B cell (primary cell): ENCODE data around the gene GADD45B. TPM values are rescaled to one million over a fixed set of nuclear protein-coding genes. Genes with fewer than 3 reads are reported as not detected.

Source experiments
- ATAC-seq: fragments of 200-7000 bp; cut with Tn5 transposase; one replicate; pipeline ENCODE4 v1.10.0; 2021; ENCODE audit warnings: low read depth, mild to moderate bottlenecking, moderate number of reproducible peaks, moderate library complexity
- CTCF ChIA-PET: fragments of 350-600 bp; sonication (Branson Sonifier 250); formaldehyde crosslinking; loops from one replicate; lab custom pipeline; 2021; ENCODE audit warnings: antibody characterized with exemption, inconsistent platforms; lab: Charles Lee
- POLR2A ChIA-PET: fragments of 350-600 bp; sonication (Branson Sonifier 250); formaldehyde crosslinking; loops from one replicate; lab custom pipeline; 2021; ENCODE audit warnings: antibody characterized with exemption; lab: Charles Lee
- DNase-seq: peaks from one replicate; pipeline ENCODE4 v3.0.0; 2013
- H2AFZ ChIP-seq: 2 replicates; pipeline ENCODE4 v1.6.1; 2012; ENCODE audit warnings: mild to moderate bottlenecking, low read depth, low read length; ENCODE audit not compliant: insufficient read depth, poor library complexity, severe bottlenecking
- H3K27ac ChIP-seq, 2 donors: 1 replicate in 1 of 2; 2 replicates in 1 of 2; pipeline ENCODE4 v1.5.1; 2012 to 2013; ENCODE audit warnings: low read length in 2 of 2, mild to moderate bottlenecking in 2 of 2, moderate library complexity in 1 of 2
- H3K27me3 ChIP-seq, 4 experiments: fragments of 200-600 bp in 1 of 4; sonication (generic) in 1 of 4; replicated peaks in 1 of 4; 1 replicate in 2 of 4; 2 replicates in 2 of 4; pipeline versions ENCODE4 v1.6.1 to v1.7.0; 2013 to 2016; ENCODE audit warnings: low read length in 3 of 4, mild to moderate bottlenecking in 2 of 4, mixed read lengths in 1 of 4, moderate library complexity in 1 of 4; ENCODE audit not compliant: insufficient read depth in 4 of 4, control insufficient read depth in 3 of 4; ENCODE audit errors: control extremely low read depth in 1 of 4
- H3K36me3 ChIP-seq, 2 experiments: replicated peaks in 1 of 2; 1 replicate in 1 of 2; 2 replicates in 1 of 2; pipeline versions ENCODE4 v1.6.1 to v1.7.1; 2013; ENCODE audit warnings: low read length in 1 of 2; ENCODE audit not compliant: insufficient read depth in 2 of 2, control insufficient read depth in 1 of 2; ENCODE audit errors: control extremely low read depth in 1 of 2, extremely low read depth in 1 of 2
- H3K4me1 ChIP-seq, 2 donors: fragments of 200-600 bp in 1 of 2; sonication (generic) in 1 of 2; 1 replicate in 1 of 2; 2 replicates in 1 of 2; pipeline versions ENCODE4 v1.5.1 to v1.6.1; 2013 to 2017; ENCODE audit warnings: low read length in 2 of 2; ENCODE audit not compliant: control insufficient read depth in 2 of 2, insufficient read depth in 2 of 2
- H3K4me2 ChIP-seq: replicated peaks from 2 replicates; pipeline ENCODE3; 2012; ENCODE audit warnings: mild to moderate bottlenecking, low read depth, low read length; ENCODE audit not compliant: poor library complexity, severe bottlenecking
- H3K4me3 ChIP-seq, 5 experiments: fragments of 200-600 bp in 1 of 5; sonication (generic) in 1 of 5; 1 replicate in 3 of 5; 2 replicates in 2 of 5; pipeline versions ENCODE4 v1.5.1 to v1.7.0; 2011 to 2016; ENCODE audit warnings: low read length in 4 of 5, mild to moderate bottlenecking in 4 of 5, low read depth in 2 of 5, control low read depth in 1 of 5, moderate library complexity in 1 of 5; ENCODE audit not compliant: insufficient read depth in 1 of 5; ENCODE audit errors: control extremely low read depth in 1 of 5, extremely low read depth in 1 of 5
- H3K79me2 ChIP-seq: fragments of 200-600 bp; sonication (generic); one replicate; pipeline ENCODE4 v1.6.0; 2016; ENCODE audit warnings: low read length; ENCODE audit not compliant: control insufficient read depth, insufficient read depth
- H3K9ac ChIP-seq: fragments of 200-600 bp; sonication (generic); 2 replicates; pipeline ENCODE4 v1.6.1; 2017; ENCODE audit warnings: mild to moderate bottlenecking, low read length, moderate library complexity
- H3K9me3 ChIP-seq, 3 donors: one replicate each; pipeline versions ENCODE4 v1.6.1 to v1.7.1; 2013; ENCODE audit warnings: low read length in 2 of 3; ENCODE audit not compliant: control insufficient read depth in 2 of 3, insufficient read depth in 1 of 3; ENCODE audit errors: control extremely low read depth in 1 of 3
- H4K20me1 ChIP-seq: 2 replicates; pipeline ENCODE4 v1.6.0; 2012; ENCODE audit warnings: mild to moderate bottlenecking, low read length; ENCODE audit not compliant: insufficient read depth, control insufficient read depth, poor library complexity, severe bottlenecking
- H3K27ac Mint-ChIP-seq: one replicate; pipeline ENCODE4 v1.8.0; 2021; ENCODE audit warnings: mixed read lengths
- H3K27me3 Mint-ChIP-seq: one replicate; pipeline ENCODE4 v1.8.0; 2021; ENCODE audit warnings: mixed read lengths
- H3K4me1 Mint-ChIP-seq: one replicate; pipeline ENCODE4 v1.8.0; 2021; ENCODE audit warnings: mixed read lengths
- H3K4me3 Mint-ChIP-seq: one replicate; pipeline ENCODE4 v1.8.0; 2021; ENCODE audit warnings: mixed read lengths
- H3K9me3 Mint-ChIP-seq: one replicate; pipeline ENCODE4 v1.8.0; 2022; ENCODE audit warnings: mixed read lengths; ENCODE audit not compliant: insufficient read depth
- CTCF ChIP-seq: fragments of 200-600 bp; IDR thresholded peaks from one replicate; pipeline ENCODE4 v1.8.0; 2022; ENCODE audit warnings: antibody characterized with exemption, mild to moderate bottlenecking
- EZH2 ChIP-seq: IDR thresholded peaks from 2 replicates; pipeline ENCODE4 v1.6.1; 2012; ENCODE audit warnings: borderline replicate concordance, low read depth, mild to moderate bottlenecking, moderate library complexity, low read length; ENCODE audit not compliant: insufficient read depth, poor library complexity, severe bottlenecking
- WGBS: methylation state at CpG from one replicate; pipeline ENCODE4 v1.1.5; 2013; ENCODE audit warnings: missing lambda C conversion rate; ENCODE audit not compliant: insufficient coverage; 5-methylcytosine and 5-hydroxymethylcytosine counted together
- intact Hi-C: fragments of 100-400 bp; cut with micrococcal nuclease; formaldehyde crosslinking; loops from one replicate; pipeline ENCODE4 v1.10.0; 2022
- polyA plus RNA-seq: library from polyadenylated mRNA; depleted of rRNA; stranded (reverse); fragments of >200 nt; gene quantifications from 2 replicates; pipeline ENCODE4 v1.2.3, GENCODE V29; 2012
- total RNA-seq, 2 donors: library from RNA; stranded (reverse); fragments of 120-200 nt in 1 of 2; gene quantifications; 1 replicate in 1 of 2; 2 replicates in 1 of 2; pipeline versions ENCODE4 v1.2.3 to v1.2.4, GENCODE V29; 2013 to 2022

The GADD45B gene
- total and polyA plus RNA-seq, 2 donors (not counting 1 experiment from before 2014, with no cell fraction given) = 166 to 215 TPM

GRCh38 chr19:2438178-2438577 is 37.7 kb upstream of the GADD45B start:
- Histone ChIP-seq H4K20me1 (no peaks in the 10 kb centered on the region), H3K9ac (no peak overlapping the region), H3K27ac (no peak overlapping the region), H3K27me3 (no peaks in the 10 kb centered on the region), H2AFZ (no peak overlapping the region), H3K36me3 (peaks cover 0 to 18% of the 10 kb centered on the region in 2 experiments), H3K79me2 (peaks cover 6% of the 10 kb centered on the region), H3K4me1 (no peaks in the 10 kb centered on the region), H3K4me3 (no peak overlapping the region), H3K4me2 (no peak overlapping the region), H3K9me3 (no peaks in the 10 kb centered on the region)
- TF ChIP-seq CTCF (no peak), EZH2 (no peak)
- ChIA-PET POLR2A (no interaction called here), CTCF (interaction anchor here (0.6 to 1.4 kb wide), 2 partner anchors 46 to 327 kb away, joined by 3 to 4 read pairs; no protein-coding TSS in a partner anchor)
- intact Hi-C loops = no loop called here
- Mint-ChIP-seq H3K27me3 (no peaks in the 10 kb centered on the region), H3K27ac (no peak overlapping the region), H3K9me3 (no peaks in the 10 kb centered on the region), H3K4me1 (no peaks in the 10 kb centered on the region), H3K4me3 (no peak overlapping the region)
- 97% methylated on average over 20 of the region's 20 CpGs for WGBS
- DNase-seq (no peak), ATAC-seq (no peak)

GRCh38 chr19:2440515-2440914 is 35.4 kb upstream of the GADD45B start:
- H3K79me2 ChIP-seq = peaks cover 16% of the 10 kb centered on the region
- H3K9me3 Mint-ChIP-seq = no peaks in the 10 kb centered on the region
- ATAC-seq (no peak), DNase-seq (no peak)
- no peaks in the 10 kb centered on the region for H3K27me3 ChIP-seq
- H3K4me3 Mint-ChIP-seq = no peak overlapping the region
- H3K27ac Mint-ChIP-seq = no peak overlapping the region
- no peak overlapping the region for H3K4me3 ChIP-seq
- intact Hi-C loops = no loop called here
- H3K27ac ChIP-seq = no peak overlapping the region
- H3K36me3 ChIP-seq = peaks cover 0 to 14% of the 10 kb centered on the region in 2 experiments
- WGBS = 100% methylated on average over 1 of the region's 1 CpG
- no peak overlapping the region for H2AFZ ChIP-seq
- TF ChIP-seq CTCF = no peak
- TF ChIP-seq EZH2 = no peak
- no peak overlapping the region for H3K4me2 ChIP-seq
- no peaks in the 10 kb centered on the region for H3K27me3 Mint-ChIP-seq
- H3K9ac ChIP-seq = no peak overlapping the region
- POLR2A ChIA-PET = no interaction called here
- no peaks in the 10 kb centered on the region for H3K9me3 ChIP-seq
- H3K4me1 ChIP-seq = no peaks in the 10 kb centered on the region
- H4K20me1 ChIP-seq = no peaks in the 10 kb centered on the region
- CTCF ChIA-PET = no interaction called here
- H3K4me1 Mint-ChIP-seq = no peaks in the 10 kb centered on the region
